ENCODE data around the gene GRAP2. TPM values are rescaled to one million over a fixed set of nuclear protein-coding genes. Genes with fewer than 3 reads are reported as not detected.

The GRAP2 gene
- polyA plus RNA-seq, 3 donors: 0.05 to 4.2 (median 0.97) TPM

- H3K4me1 ChIP-seq (ENCODE audit: control insufficient read depth in 1 of 2, insufficient read depth in 2 of 2, low read length in 2 of 2): peaks cover 9 to 11% of the 10 kb centered on the region in 2 donors
- Mint-ChIP-seq H3K4me3 (no peak overlapping the region), H3K27me3 (ENCODE audit: low read depth in 3 of 3) (peaks cover 59 to 81% (median 62%) of the 10 kb centered on the region in 3 donors), H3K27ac (no peak overlapping the region), H3K36me3 (peaks cover 3 to 10% of the 10 kb centered on the region in 2 donors), H3K9me3 (peaks cover 0 to 8% (median 0%) of the 10 kb centered on the region in 7 donors), H3K4me1 (peaks cover 21% of the 10 kb centered on the region)
- H3K79me2 ChIP-seq (ENCODE audit: insufficient read depth, low read length): no peaks in the 10 kb centered on the region
- intact Hi-C loops (cut with micrococcal nuclease): no loop called here
- H3K9me3 ChIP-seq (replicated peaks in 1 of 2; ENCODE audit: control insufficient read depth in 1 of 2, insufficient read depth in 1 of 2, low read length in 2 of 2): no peaks in the 10 kb centered on the region
- TF ChIP-seq CTCF (IDR thresholded peaks at IDR 0.05): no peak
- no peak for DNase-seq
- H3K9ac ChIP-seq (ENCODE audit: insufficient read depth, low read length, poor library complexity, severe bottlenecking): no peak overlapping the region
- no peak overlapping the region for H3K4me2 ChIP-seq (replicated peaks; ENCODE audit: extremely low read depth, low read length, poor library complexity, severe bottlenecking)
- H3K27ac ChIP-seq (ENCODE audit: low read depth in 1 of 2, low read length in 2 of 2): no peak overlapping the region
- no peaks in the 10 kb centered on the region for H4K20me1 ChIP-seq (ENCODE audit: insufficient read depth, low read length)
- H2AFZ ChIP-seq (ENCODE audit: insufficient read depth, low read depth, low read length, poor library complexity, severe bottlenecking): no peak overlapping the region
- no peak overlapping the region for H3K4me3 ChIP-seq (replicated peaks in 1 of 3; ENCODE audit: low read depth in 2 of 3, low read length in 3 of 3)
- no peaks in the 10 kb centered on the region for H3K36me3 ChIP-seq (replicated peaks in 1 of 2; ENCODE audit: control insufficient read depth in 1 of 2, insufficient read depth in 2 of 2, low read length in 2 of 2)
- 87% methylated on average over 3 of the region's 6 CpGs for WGBS (ENCODE audit: insufficient coverage)
- H3K27me3 ChIP-seq (ENCODE audit: control insufficient read depth in 2 of 2, insufficient read depth in 2 of 2, low read length in 2 of 2): peaks cover 33 to 65% of the 10 kb centered on the region in 2 donors
These were observed 51.5 kb downstream of the GRAP2 start for GRCh38 chr22:39952347-39952746.

DNA sequence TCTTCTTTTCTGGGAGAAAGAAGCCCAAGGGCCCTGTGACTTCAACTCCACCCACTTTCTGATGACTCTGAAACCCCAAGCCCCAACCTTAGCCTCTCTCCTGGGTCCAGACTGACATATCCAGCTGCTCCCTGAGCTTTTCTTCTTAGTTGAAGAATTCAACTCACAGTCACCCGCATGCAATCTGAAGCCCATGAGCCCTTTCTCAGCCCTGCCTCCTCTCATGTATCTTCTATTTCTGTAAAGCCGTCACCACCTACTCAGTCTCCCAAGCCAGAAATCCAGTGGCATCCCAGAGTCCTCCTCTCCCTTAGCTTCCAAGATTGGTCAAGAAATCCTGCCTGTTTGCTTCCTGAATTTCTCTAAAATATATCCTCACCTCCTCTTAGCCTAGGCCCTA lies 52.2 kb downstream of the GRAP2 start:
- H3K27me3 Mint-ChIP-seq (ENCODE audit: low read depth in 3 of 3): peaks cover 62 to 81% (median 65%) of the 10 kb centered on the region in 3 donors
- H3K9ac ChIP-seq (ENCODE audit: insufficient read depth, low read length, poor library complexity, severe bottlenecking): no peak overlapping the region
- peaks cover 0 to 9% (median 3%) of the 10 kb centered on the region in 7 donors for H3K9me3 Mint-ChIP-seq
- peak overlapping the region in 1 of 2 donors; percentile 51 for H3K4me3 Mint-ChIP-seq
- H3K4me1 Mint-ChIP-seq: peaks cover 25% of the 10 kb centered on the region
- no peak overlapping the region for H3K4me2 ChIP-seq (replicated peaks; ENCODE audit: extremely low read depth, low read length, poor library complexity, severe bottlenecking)
- H2AFZ ChIP-seq (ENCODE audit: insufficient read depth, low read depth, low read length, poor library complexity, severe bottlenecking): no peak overlapping the region
- peaks cover 36 to 73% of the 10 kb centered on the region in 2 donors for H3K27me3 ChIP-seq (ENCODE audit: control insufficient read depth in 2 of 2, insufficient read depth in 2 of 2, low read length in 2 of 2)
- H3K9me3 ChIP-seq (replicated peaks in 1 of 2; ENCODE audit: control insufficient read depth in 1 of 2, insufficient read depth in 1 of 2, low read length in 2 of 2): no peaks in the 10 kb centered on the region
- H3K36me3 ChIP-seq (replicated peaks in 1 of 2; ENCODE audit: control insufficient read depth in 1 of 2, insufficient read depth in 2 of 2, low read length in 2 of 2): no peaks in the 10 kb centered on the region
- H3K4me1 ChIP-seq (ENCODE audit: control insufficient read depth in 1 of 2, insufficient read depth in 2 of 2, low read length in 2 of 2): peaks cover 13% of the 10 kb centered on the region in 2 donors
- no peak for DNase-seq
- H3K79me2 ChIP-seq (ENCODE audit: insufficient read depth, low read length): no peaks in the 10 kb centered on the region
- 96% methylated on average over 2 of the region's 2 CpGs for WGBS (ENCODE audit: insufficient coverage)
- H4K20me1 ChIP-seq (ENCODE audit: insufficient read depth, low read length): no peaks in the 10 kb centered on the region
- no peak for TF ChIP-seq CTCF (IDR thresholded peaks at IDR 0.05)
- H3K27ac ChIP-seq (ENCODE audit: low read depth in 1 of 2, low read length in 2 of 2): no peak overlapping the region
- peak overlapping the region in 1 of 7 donors; percentile 5 for H3K27ac Mint-ChIP-seq
- H3K4me3 ChIP-seq (replicated peaks in 1 of 3; ENCODE audit: low read depth in 2 of 3, low read length in 3 of 3): no peak overlapping the region
- intact Hi-C loops (cut with micrococcal nuclease): no loop called here
- peaks cover 6 to 13% of the 10 kb centered on the region in 2 donors for H3K36me3 Mint-ChIP-seq

Data from CD14-positive monocyte (primary cell).